Fibroblast of the conjunctiva (primary cell): ENCODE measurements around the gene MATN1.

Source experiments
- DNase-seq: peaks from one replicate; pipeline ENCODE4 v3.0.0-alpha.2; 2010; ENCODE audit warnings: low read depth

Gene MATN1

GRCh38 chr1:30731806-30732276 lies 8.5 kb upstream of the MATN1 start:
- DNase-seq, result no peak

- DNase-seq, result no peak
These were observed 7.9 kb upstream of the MATN1 start for GRCh38 chr1:30731109-30731805.

GRCh38 chr1:30730346-30731108 lies 7.1 kb upstream of the MATN1 start:
- no peak for DNase-seq

GRCh38 chr1:30729901-30730300 lies 6.5 kb upstream of the MATN1 start:
- DNase-seq, result no peak

- no peak for DNase-seq
These were observed 5.7 kb upstream of the MATN1 start for GRCh38 chr1:30728832-30729638.

- no peak for DNase-seq
These were observed 5.0 kb upstream of the MATN1 start for GRCh38 chr1:30728340-30728739.

- DNase-seq, result no peak
These were observed 4.4 kb upstream of the MATN1 start for GRCh38 chr1:30727824-30728223.

GRCh38 chr1:30726773-30727684 lies 3.6 kb upstream of the MATN1 start:
- no peak for DNase-seq

- no peak for DNase-seq
These were observed 2.9 kb upstream of the MATN1 start for GRCh38 chr1:30726236-30726635.

- no peak for DNase-seq
These were observed 2.2 kb upstream of the MATN1 start for GRCh38 chr1:30725450-30726095.

- no peak for DNase-seq
These were observed 1.5 kb upstream of the MATN1 start for GRCh38 chr1:30724655-30725421.

- DNase-seq, result no peak
These were observed 790 bp upstream of the MATN1 start for GRCh38 chr1:30724175-30724574.

- DNase-seq, result no peak
These were observed 1.4 kb downstream of the MATN1 start for GRCh38 chr1:30721812-30722537.

GRCh38 chr1:30721341-30721793 lies 2.0 kb downstream of the MATN1 start:
- no peak for DNase-seq

GRCh38 chr1:30720271-30721223 lies 2.8 kb downstream of the MATN1 start:
- DNase-seq, result no peak

GRCh38 chr1:30719406-30720270 lies 3.7 kb downstream of the MATN1 start:
- peak; percentile 41 for DNase-seq
